Heart right ventricle (tissue), 16 donors: ENCODE measurements around the gene SEC16A. TPM values are rescaled to one million over a fixed set of nuclear protein-coding genes. Genes with fewer than 3 reads are reported as not detected.
"Not testable (repeated sequence)": the region's sequence is repeated elsewhere in the genome, so short reads cannot be mapped to it uniquely, and the experiment has no call there.

ENCODE experiments used
- ATAC-seq, 8 donors: fragments of 200-7000 bp; cut with Tn5 transposase; one replicate each; pipeline ENCODE4 v1.9.1; 2020; ENCODE audit warnings: mild to moderate bottlenecking in 8 of 8, moderate library complexity in 8 of 8, moderate number of reproducible peaks in 1 of 8
- DNase-seq, 2 donors: peaks; one replicate each; pipeline ENCODE4 v3.0.0-alpha.2; 2020
- H3K27ac ChIP-seq, 10 donors: fragments of 200-600 bp; sonication (generic) in 2 of 10; one replicate each; pipeline versions ENCODE4 v1.5.0 to v1.8.0; 2020 to 2022; ENCODE audit warnings: mild to moderate bottlenecking in 3 of 10
- H3K27me3 ChIP-seq, 7 donors: fragments of 200-600 bp; one replicate each; pipeline ENCODE4 v1.8.0; 2021 to 2022; ENCODE audit warnings: mild to moderate bottlenecking in 2 of 7
- H3K36me3 ChIP-seq, 9 donors: fragments of 200-600 bp; sonication (generic) in 1 of 9; one replicate each; pipeline versions ENCODE4 v1.5.0 to v1.8.0; 2020 to 2022; ENCODE audit warnings: mild to moderate bottlenecking in 2 of 9
- H3K4me1 ChIP-seq, 9 donors: fragments of 200-600 bp; sonication (generic) in 1 of 9; one replicate each; pipeline versions ENCODE4 v1.5.0 to v1.8.0; 2020 to 2022; ENCODE audit warnings: mild to moderate bottlenecking in 4 of 9
- H3K4me3 ChIP-seq, 10 donors: fragments of 200-600 bp; sonication (generic) in 2 of 10; one replicate each; pipeline versions ENCODE4 v1.5.0 to v1.8.0; 2020 to 2022; ENCODE audit warnings: mild to moderate bottlenecking in 7 of 10, moderate library complexity in 2 of 10
- H3K9me3 ChIP-seq, 11 donors: fragments of 200-600 bp in 10 of 11; sonication (generic) in 2 of 11; one replicate each; pipeline versions ENCODE4 v1.5.0 to v1.8.0; 2013 to 2022; ENCODE audit warnings: mild to moderate bottlenecking in 2 of 11, control low read depth in 1 of 11, moderate library complexity in 1 of 11
- CTCF ChIP-seq, 9 donors: fragments of 200-600 bp; sonication (generic) in 2 of 9; IDR thresholded peaks; one replicate each; pipeline versions ENCODE4 v1.5.0 to v1.8.0; 2021 to 2022; ENCODE audit warnings: antibody characterized with exemption in 9 of 9, mild to moderate bottlenecking in 5 of 9, moderate library complexity in 1 of 9
- WGBS, 2 donors: extraction: QIAGEN DNeasy Blood & Tissue Kit; methylation state at CpG; one replicate each; pipeline ENCODE4 v1.1.7; 2013; ENCODE audit warnings: inconsistent platforms in 1 of 2; 5-methylcytosine and 5-hydroxymethylcytosine counted together
- intact Hi-C, 10 donors: fragments of 100-400 bp; cut with DNase I; formaldehyde crosslinking; loops; one replicate each; pipeline versions ENCODE4 v1.11.1 to v1.14.2; 2022
- polyA plus RNA-seq, 2 donors: library from polyadenylated mRNA; stranded (reverse); fragments of 200-250 nt; gene quantifications; one replicate each; pipeline ENCODE4 v1.2.3, GENCODE V29; 2013
- total RNA-seq, 10 donors: library from RNA; stranded (reverse); fragmentation: NEBNext Ultra II Directional in 3 of 10; extraction: Animal tissue kit (Norgen Biotek cat#: 25700) in 3 of 10; gene quantifications; one replicate each; pipeline versions ENCODE4 v1.2.1 to v1.2.4, GENCODE V29; 2021 to 2023
- donor health status: Arrhythmogenic right ventricular cardiomyopathy.
- donor health status: ischemic (EF 13 %, LVEDD 7.1; RV severe dilation, severe dysfunction).
- donor health status: healthy with polysubstance abuse.
- donor health status: DM: no; HTN: yes; CAD: no.
- donor health status: DM: no; HTN: no; CAD: no.
- donor health status: ischemic (EF 25% LVEDD 6.9; RV normal size, moderate dysfunction).
- donor health status: ischemic (EF 25% LVEDD 5.7; RV mildly dilated, moderate dysfunction).
- donor health status: healthy.
- donor health status: DM: yes; HTN: yes; CAD: no.
- donor health status: Ischemic cardiomyopathy.
- donor health status: ischemic (EF 35%, LVEDD 5.7; RV mildly dilated, moderate dysfunction).
- donor health status: nonischemic (EF 11% LVEDD 7.7; RV severe dilation, severe dysfunction).
- donor health status: DM: yes; HTN: yes; CAD: no.
- donor health status: PGD.
- donor health status: ischemic (EF 29% LVEDD 5.4; RV normal size, mild dysfunction).
- donor health status: nonischemic (EF 23%, LVEDD 6.1; RV moderate dilation, normal function).

Gene SEC16A
- total and polyA plus RNA-seq, 12 donors = 21.9 to 35.9 (median 28.6) TPM

DNA sequence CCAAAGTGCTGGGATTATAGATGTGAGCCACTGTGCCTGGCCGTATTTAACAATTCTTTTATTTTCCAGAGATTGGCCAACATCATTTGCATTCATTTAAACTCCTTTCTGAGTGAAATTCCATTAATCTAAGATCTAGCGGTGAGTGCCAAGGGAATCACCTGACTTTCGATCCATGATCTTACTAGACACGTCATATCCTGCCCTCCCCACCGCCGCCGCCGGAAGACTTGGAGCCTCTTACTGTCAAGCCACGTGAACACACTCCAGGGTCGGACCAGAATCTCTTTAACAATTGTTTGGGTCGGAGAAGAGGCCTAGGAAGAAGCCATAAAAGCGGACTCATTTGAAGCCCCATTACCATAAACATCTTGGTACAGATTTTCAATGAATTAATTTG is 56.1 kb downstream of the SEC16A start:
- H3K9me3 ChIP-seq = no peaks in the 10 kb centered on the region
- H3K4me3 ChIP-seq = no peak overlapping the region
- 84 to 85% methylated on average over 12 of the region's 12 CpGs for WGBS, 2 donors
- H3K36me3 ChIP-seq = peaks cover 5 to 83% (median 30%) of the 10 kb centered on the region in 9 donors
- H3K27me3 ChIP-seq = no peaks in the 10 kb centered on the region
- intact Hi-C loops = no loop called here
- H3K4me1 ChIP-seq = peaks cover 0 to 9% (median 0%) of the 10 kb centered on the region in 9 donors
- no peak for ATAC-seq
- H3K27ac ChIP-seq = no peak overlapping the region
- TF ChIP-seq CTCF (IDR thresholded peaks at IDR 0.05) = no peak
- no peak for DNase-seq

GRCh38 chr9:136425367-136425766 is 57.5 kb downstream of the SEC16A start:
- H3K4me3 ChIP-seq, intact Hi-C loops, H3K9me3 ChIP-seq, H3K27me3 ChIP-seq, H3K4me1 ChIP-seq, DNase-seq, H3K27ac ChIP-seq, ATAC-seq: not testable (repeated sequence)
- WGBS, 2 donors = 82 to 84% methylated on average over 7 of the region's 7 CpGs
- H3K36me3 ChIP-seq = peaks cover 7 to 90% (median 38%) of the 10 kb centered on the region in 9 donors

DNA sequence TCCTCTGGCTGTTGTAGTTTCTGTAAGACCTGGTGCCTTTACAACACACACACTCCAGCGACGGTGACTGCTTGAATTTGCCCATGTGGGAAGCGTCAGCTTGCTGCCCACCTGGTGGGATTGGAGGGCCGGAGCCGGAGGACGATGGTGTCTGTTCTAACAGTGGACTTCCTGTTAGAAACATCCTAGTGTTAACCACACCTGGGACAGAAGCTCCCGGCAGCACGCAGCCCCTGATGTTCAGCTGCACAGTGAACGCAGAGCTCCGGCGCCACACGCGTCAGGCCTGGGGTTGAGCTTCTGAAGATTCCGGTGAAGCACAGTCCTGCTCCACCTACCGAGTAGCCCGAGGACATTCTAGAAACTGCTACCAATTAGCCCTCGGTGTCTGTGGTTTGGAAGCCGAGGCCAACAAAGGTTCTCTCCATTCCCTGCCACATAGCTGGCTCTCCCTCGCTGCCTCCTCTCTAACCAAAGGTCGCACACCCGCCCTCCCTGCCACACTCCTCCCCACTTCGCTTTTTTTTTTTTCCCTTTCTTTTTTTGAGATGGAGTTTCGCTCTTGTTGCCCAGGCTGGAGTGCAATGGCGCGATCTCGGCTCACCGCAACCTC is 58.0 kb downstream of the SEC16A start:
- ATAC-seq (no peak), DNase-seq (no peak)
- Histone ChIP-seq H3K27me3 (no peaks in the 10 kb centered on the region), H3K9me3 (no peaks in the 10 kb centered on the region), H3K4me3 (no peak overlapping the region), H3K36me3 (peaks cover 7 to 90% (median 41%) of the 10 kb centered on the region in 9 donors), H3K27ac (no peak overlapping the region), H3K4me1 (no peaks in the 10 kb centered on the region)
- TF ChIP-seq CTCF (IDR thresholded peaks at IDR 0.05) = no peak
- 91% methylated on average over 27 of the region's 27 CpGs for WGBS, 2 donors
- intact Hi-C loops = no loop called here

- H3K36me3 ChIP-seq = peaks cover 4 to 90% (median 51%) of the 10 kb centered on the region in 9 donors
- no peaks in the 10 kb centered on the region for H3K4me1 ChIP-seq
- H3K4me3 ChIP-seq = no peak overlapping the region
- no peaks in the 10 kb centered on the region for H3K27me3 ChIP-seq
- H3K9me3 ChIP-seq = no peaks in the 10 kb centered on the region
- TF ChIP-seq CTCF (IDR thresholded peaks at IDR 0.05) = no peak
- intact Hi-C loops = no loop called here
- ATAC-seq (no peak), DNase-seq (no peak)
- WGBS, 2 donors = 97 to 98% methylated on average over 43 of the region's 43 CpGs
- H3K27ac ChIP-seq = no peak overlapping the region
These were observed 59.3 kb downstream of the SEC16A start for GRCh38 chr9:136423432-136424146.

DNA sequence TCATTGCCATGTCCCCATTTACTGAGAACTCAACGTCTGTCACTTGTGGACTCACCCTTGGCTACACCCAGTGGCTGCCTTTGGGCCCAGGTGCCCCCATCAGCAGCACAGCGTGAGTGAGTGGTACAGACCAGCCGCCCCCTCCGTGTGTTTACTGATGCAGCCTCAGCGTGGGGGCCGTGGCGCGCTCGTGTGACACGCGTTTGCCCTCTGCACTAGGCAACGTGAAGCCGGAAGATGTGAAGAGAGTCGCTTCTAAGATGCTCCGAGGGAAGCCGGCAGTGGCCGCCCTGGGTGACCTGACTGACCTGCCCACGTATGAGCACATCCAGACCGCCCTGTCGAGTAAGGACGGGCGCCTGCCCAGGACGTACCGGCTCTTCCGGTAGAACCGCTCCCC is 60.0 kb downstream of the SEC16A start:
- no peaks in the 10 kb centered on the region for H3K9me3 ChIP-seq
- no peak for ATAC-seq
- peaks cover 4 to 90% (median 58%) of the 10 kb centered on the region in 9 donors for H3K36me3 ChIP-seq
- 94 to 95% methylated on average over 26 of the region's 26 CpGs for WGBS, 2 donors
- no peaks in the 10 kb centered on the region for H3K4me1 ChIP-seq
- no peak overlapping the region for H3K27ac ChIP-seq
- no peak overlapping the region for H3K4me3 ChIP-seq
- intact Hi-C loops = no loop called here
- no peak for TF ChIP-seq CTCF (IDR thresholded peaks at IDR 0.05)
- H3K27me3 ChIP-seq = no peaks in the 10 kb centered on the region
- DNase-seq = no peak
